ENCODE results near the gene UGCG. TPM values are rescaled to one million over a fixed set of nuclear protein-coding genes. Genes with fewer than 3 reads are reported as not detected.

Gene UGCG
- total and polyA plus RNA-seq, 2 experiments from 2014 or later: 73.1 to 148 TPM

DNA sequence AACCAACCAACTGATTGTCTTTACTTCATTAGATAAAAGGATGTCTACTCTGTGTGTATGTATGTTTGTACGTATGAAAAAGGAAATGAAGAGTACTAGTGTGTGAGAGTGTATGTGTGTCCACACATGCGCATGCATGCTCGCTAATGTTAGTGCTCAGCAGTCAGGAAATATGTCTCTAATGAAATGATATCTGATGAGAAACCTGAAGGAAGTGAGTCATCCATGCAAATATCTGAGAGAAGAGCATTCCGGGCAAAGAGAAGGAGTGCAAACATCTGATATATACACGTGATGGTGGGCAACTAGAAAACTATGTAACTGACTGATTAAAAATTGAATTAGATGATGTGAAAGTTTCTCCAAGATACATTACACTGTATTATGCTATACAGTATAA, 29.6 kb upstream of the UGCG start:
- Histone ChIP-seq H3K79me2 (ENCODE audit: insufficient read depth) (no peaks in the 10 kb centered on the region), H3K9me2 (ENCODE audit: insufficient read depth) (no peaks in the 10 kb centered on the region), H3K27ac (no peak overlapping the region), H2AFZ (peak overlapping the region; percentile 18; the same call in 1 of the 2 replicates), H3K4me3 (no peak overlapping the region), H3K9ac (no peak overlapping the region), H3K36me3 (ENCODE audit: low read depth) (no peaks in the 10 kb centered on the region), H3K9me3 (ENCODE audit: low read depth) (no peaks in the 10 kb centered on the region), H4K20me1 (ENCODE audit: insufficient read depth) (no peaks in the 10 kb centered on the region), H3K4me2 (ENCODE audit: unreplicated experiment) (no peak overlapping the region), H3F3A (ENCODE audit: insufficient read depth) (no peaks in the 10 kb centered on the region), H3K27me3 (replicated peaks; ENCODE audit: insufficient read depth) (no peaks in the 10 kb centered on the region), H3K4me1 (ENCODE audit: insufficient read depth) (peaks cover 9% of the 10 kb centered on the region)
- WGBS, 2 experiments (ENCODE audit: low coverage in 1 of 2, low lambda C conversion rate in 2 of 2, missing lambda C conversion rate in 2 of 2): 63 to 70% methylated on average over 5 of the region's 5 CpGs
- peak; percentile 71 for DNase-seq
- TF ChIP-seq EZH2phosphoT487 (IDR thresholded peaks at IDR 0.05; ENCODE audit: insufficient read depth, low read depth): no peak
- no peak for TF ChIP-seq EZH2 (IDR thresholded peaks at IDR 0.05; ENCODE audit: insufficient read depth, poor library complexity, severe bottlenecking)
- in situ Hi-C loops (cut with MboI): no loop called here

DNA sequence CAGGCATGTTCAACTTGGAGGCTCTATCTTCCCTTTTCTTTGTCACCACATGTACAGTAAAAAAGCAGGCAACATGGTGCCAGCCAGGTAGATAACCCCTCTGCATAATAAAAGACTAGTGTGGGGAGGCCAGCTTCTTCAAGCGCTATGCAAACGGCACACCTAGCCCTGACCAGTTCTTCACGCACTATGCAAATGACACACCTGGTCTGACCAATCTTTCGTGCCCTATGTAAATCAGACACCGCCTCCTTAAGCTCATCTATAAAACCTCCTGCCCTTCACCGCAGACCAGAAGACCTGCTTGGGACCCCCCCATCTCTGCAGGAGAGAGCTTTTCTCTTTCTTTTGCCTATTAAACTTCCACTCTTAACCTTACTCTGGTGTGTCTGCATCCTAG, 28.1 kb upstream of the UGCG start:
- Histone ChIP-seq H3K9me2 (ENCODE audit: insufficient read depth) (no peaks in the 10 kb centered on the region), H3K9me3 (ENCODE audit: low read depth) (no peaks in the 10 kb centered on the region), H3K27ac (no peak overlapping the region), H3K27me3 (replicated peaks; ENCODE audit: insufficient read depth) (no peaks in the 10 kb centered on the region), H3K4me3 (no peak overlapping the region), H3K9ac (no peak overlapping the region), H4K20me1 (ENCODE audit: insufficient read depth) (no peaks in the 10 kb centered on the region), H3K36me3 (ENCODE audit: low read depth) (no peaks in the 10 kb centered on the region), H2AFZ (no peak overlapping the region), H3K79me2 (ENCODE audit: insufficient read depth) (no peaks in the 10 kb centered on the region), H3K4me2 (ENCODE audit: unreplicated experiment) (no peak overlapping the region), H3F3A (ENCODE audit: insufficient read depth) (no peaks in the 10 kb centered on the region), H3K4me1 (ENCODE audit: insufficient read depth) (peaks cover 9% of the 10 kb centered on the region)
- in situ Hi-C loops (cut with MboI): no loop called here
- 96 to 100% methylated on average over 6 of the region's 6 CpGs for WGBS, 2 experiments (ENCODE audit: low coverage in 1 of 2, low lambda C conversion rate in 2 of 2, missing lambda C conversion rate in 2 of 2)
- no peak for TF ChIP-seq EZH2phosphoT487 (IDR thresholded peaks at IDR 0.05; ENCODE audit: insufficient read depth, low read depth)
- no peak for TF ChIP-seq EZH2 (IDR thresholded peaks at IDR 0.05; ENCODE audit: insufficient read depth, poor library complexity, severe bottlenecking)
- no peak for DNase-seq

DNA sequence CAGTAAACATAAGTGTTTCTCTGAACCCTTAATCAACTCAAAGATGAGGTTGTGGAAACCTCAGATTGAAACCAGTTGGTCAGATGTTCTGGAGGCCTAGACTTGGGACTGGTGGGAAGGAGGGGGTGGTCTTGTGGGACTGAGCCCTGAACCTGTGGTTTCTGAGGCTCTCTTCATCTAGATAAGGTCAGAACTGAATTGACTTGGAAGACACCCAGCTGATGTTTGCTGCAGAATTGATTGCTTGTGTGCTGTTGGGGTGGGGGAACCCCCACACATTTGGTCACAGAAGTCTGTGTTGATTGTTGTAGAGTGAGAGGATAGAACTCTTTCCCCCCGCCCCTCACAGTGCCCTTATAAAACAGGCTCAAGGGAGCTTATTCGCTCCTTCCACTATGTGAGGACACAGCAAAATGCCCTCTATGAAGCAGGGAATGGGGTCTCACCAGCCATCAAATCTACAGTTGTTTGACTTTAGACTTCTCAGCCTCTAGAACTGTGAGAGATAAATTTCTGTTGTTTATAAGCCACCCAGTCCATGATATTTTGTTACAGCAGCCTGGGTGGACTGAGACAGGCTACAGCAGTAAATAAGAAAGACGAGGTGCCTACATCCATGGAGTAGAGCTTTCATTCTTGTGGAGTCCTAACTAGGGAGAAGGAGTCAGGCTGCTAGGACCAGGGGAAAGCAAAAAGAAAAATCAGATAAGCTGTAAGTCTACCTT, 25.7 kb upstream of the UGCG start:
- Histone ChIP-seq H3K9ac (no peak overlapping the region), H3K27me3 (replicated peaks; ENCODE audit: insufficient read depth) (no peaks in the 10 kb centered on the region), H3K4me1 (ENCODE audit: insufficient read depth) (peaks cover 9% of the 10 kb centered on the region), H3K9me2 (ENCODE audit: insufficient read depth) (no peaks in the 10 kb centered on the region), H3K4me2 (ENCODE audit: unreplicated experiment) (no peak overlapping the region), H3K4me3 (no peak overlapping the region), H3K9me3 (ENCODE audit: low read depth) (no peaks in the 10 kb centered on the region), H3F3A (ENCODE audit: insufficient read depth) (no peaks in the 10 kb centered on the region), H4K20me1 (ENCODE audit: insufficient read depth) (no peaks in the 10 kb centered on the region), H3K79me2 (ENCODE audit: insufficient read depth) (no peaks in the 10 kb centered on the region), H2AFZ (no peak overlapping the region), H3K27ac (no peak overlapping the region), H3K36me3 (ENCODE audit: low read depth) (no peaks in the 10 kb centered on the region)
- TF ChIP-seq EZH2phosphoT487 (IDR thresholded peaks at IDR 0.05; ENCODE audit: insufficient read depth, low read depth) (no peak), EZH2 (IDR thresholded peaks at IDR 0.05; ENCODE audit: insufficient read depth, poor library complexity, severe bottlenecking) (no peak)
- WGBS, 2 experiments (ENCODE audit: low coverage in 1 of 2, low lambda C conversion rate in 2 of 2, missing lambda C conversion rate in 2 of 2): 94 to 97% methylated on average over 3 of the region's 3 CpGs
- in situ Hi-C loops (cut with MboI): no loop called here
- DNase-seq: no peak

DNA sequence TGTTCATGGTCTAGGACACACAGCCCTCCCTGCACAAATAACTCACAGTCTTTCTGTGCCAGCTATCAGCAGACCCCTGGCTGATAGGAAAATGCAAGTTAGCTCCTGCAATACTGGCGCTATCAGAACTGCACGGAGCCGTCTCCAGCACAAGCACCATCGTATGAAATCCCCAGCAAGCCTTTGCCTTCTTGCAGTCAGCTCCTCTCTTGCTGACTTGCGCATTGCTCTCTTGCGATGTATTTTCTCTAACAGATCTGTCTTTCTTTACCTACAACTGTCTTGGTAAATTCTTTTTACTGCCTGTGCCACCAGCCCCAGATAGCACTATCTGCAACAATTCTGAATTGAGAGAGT, 25.1 kb upstream of the UGCG start:
- H4K20me1 ChIP-seq (ENCODE audit: insufficient read depth): no peaks in the 10 kb centered on the region
- H3K27ac ChIP-seq: no peak overlapping the region
- H3K9ac ChIP-seq: no peak overlapping the region
- H3K9me3 ChIP-seq (ENCODE audit: low read depth): no peaks in the 10 kb centered on the region
- no peak overlapping the region for H3K4me3 ChIP-seq
- no peaks in the 10 kb centered on the region for H3K27me3 ChIP-seq (replicated peaks; ENCODE audit: insufficient read depth)
- H3F3A ChIP-seq (ENCODE audit: insufficient read depth): no peaks in the 10 kb centered on the region
- peaks cover 9% of the 10 kb centered on the region for H3K4me1 ChIP-seq (ENCODE audit: insufficient read depth)
- in situ Hi-C loops (cut with MboI): no loop called here
- WGBS, 2 experiments (ENCODE audit: low coverage in 1 of 2, low lambda C conversion rate in 2 of 2, missing lambda C conversion rate in 2 of 2): 70 to 78% methylated on average over 6 of the region's 6 CpGs
- H3K4me2 ChIP-seq (ENCODE audit: unreplicated experiment): no peak overlapping the region
- DNase-seq: no peak
- TF ChIP-seq EZH2 (IDR thresholded peaks at IDR 0.05; ENCODE audit: insufficient read depth, poor library complexity, severe bottlenecking): no peak
- TF ChIP-seq EZH2phosphoT487 (IDR thresholded peaks at IDR 0.05; ENCODE audit: insufficient read depth, low read depth): no peak
- H2AFZ ChIP-seq: no peak overlapping the region
- no peaks in the 10 kb centered on the region for H3K36me3 ChIP-seq (ENCODE audit: low read depth)
- H3K9me2 ChIP-seq (ENCODE audit: insufficient read depth): no peaks in the 10 kb centered on the region
- no peaks in the 10 kb centered on the region for H3K79me2 ChIP-seq (ENCODE audit: insufficient read depth)
